GM12874 (cell line): ENCODE results near the gene LEMD1.

Experiments
- TF ChIP-seq, protein P1 (sequence below): IDR thresholded peaks from 2 replicates; pipeline ENCODE4 v1.5.1; 2011; ENCODE audit warnings: low read depth, mild to moderate bottlenecking, control low read depth, low read length, moderate library complexity; ENCODE audit not compliant: insufficient read depth

LEMD1 gene

DNA sequence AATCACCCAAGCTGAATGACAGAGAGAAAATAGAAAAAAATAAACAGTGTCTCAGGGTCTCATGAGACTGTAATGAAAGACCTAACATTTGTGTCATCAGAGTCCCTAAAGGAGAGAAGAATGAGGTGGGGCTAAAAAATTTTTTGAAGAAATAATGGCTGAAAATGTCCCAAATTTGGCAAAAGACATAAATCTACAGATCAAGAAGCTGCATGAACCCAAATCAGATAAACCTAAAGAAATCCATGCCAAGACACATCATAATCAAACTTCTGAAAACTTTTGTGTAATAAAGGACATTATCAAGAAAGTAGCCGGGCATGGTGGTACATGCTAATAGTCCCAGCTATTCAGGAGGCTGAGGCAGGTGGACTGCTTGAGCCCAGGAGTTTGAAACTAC, 29.2 kb downstream of the LEMD1 start:
- TF ChIP-seq, protein P1, sequence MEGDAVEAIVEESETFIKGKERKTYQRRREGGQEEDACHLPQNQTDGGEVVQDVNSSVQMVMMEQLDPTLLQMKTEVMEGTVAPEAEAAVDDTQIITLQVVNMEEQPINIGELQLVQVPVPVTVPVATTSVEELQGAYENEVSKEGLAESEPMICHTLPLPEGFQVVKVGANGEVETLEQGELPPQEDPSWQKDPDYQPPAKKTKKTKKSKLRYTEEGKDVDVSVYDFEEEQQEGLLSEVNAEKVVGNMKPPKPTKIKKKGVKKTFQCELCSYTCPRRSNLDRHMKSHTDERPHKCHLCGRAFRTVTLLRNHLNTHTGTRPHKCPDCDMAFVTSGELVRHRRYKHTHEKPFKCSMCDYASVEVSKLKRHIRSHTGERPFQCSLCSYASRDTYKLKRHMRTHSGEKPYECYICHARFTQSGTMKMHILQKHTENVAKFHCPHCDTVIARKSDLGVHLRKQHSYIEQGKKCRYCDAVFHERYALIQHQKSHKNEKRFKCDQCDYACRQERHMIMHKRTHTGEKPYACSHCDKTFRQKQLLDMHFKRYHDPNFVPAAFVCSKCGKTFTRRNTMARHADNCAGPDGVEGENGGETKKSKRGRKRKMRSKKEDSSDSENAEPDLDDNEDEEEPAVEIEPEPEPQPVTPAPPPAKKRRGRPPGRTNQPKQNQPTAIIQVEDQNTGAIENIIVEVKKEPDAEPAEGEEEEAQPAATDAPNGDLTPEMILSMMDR, result no peak

DNA sequence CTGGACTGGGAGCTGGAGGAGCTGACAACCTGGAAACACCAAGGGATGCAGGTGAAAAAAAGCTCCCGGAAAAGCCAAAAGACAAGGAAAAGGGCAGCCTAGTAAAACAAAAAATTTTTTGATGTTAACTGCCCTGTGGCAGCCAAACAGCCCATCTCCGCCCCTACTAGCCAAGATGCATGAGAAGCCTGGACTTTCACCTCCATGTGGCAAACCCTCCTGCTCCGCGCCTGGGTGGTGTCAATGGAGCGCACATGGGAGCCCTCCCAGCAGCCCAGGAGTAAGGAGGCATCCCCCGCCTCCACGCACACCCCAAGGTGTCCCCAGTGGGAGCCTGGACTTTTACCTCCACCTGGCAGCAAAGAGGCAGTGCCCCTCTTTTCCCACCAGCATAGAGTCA, 30.5 kb downstream of the LEMD1 start:
- TF ChIP-seq, protein P1, result no peak

DNA sequence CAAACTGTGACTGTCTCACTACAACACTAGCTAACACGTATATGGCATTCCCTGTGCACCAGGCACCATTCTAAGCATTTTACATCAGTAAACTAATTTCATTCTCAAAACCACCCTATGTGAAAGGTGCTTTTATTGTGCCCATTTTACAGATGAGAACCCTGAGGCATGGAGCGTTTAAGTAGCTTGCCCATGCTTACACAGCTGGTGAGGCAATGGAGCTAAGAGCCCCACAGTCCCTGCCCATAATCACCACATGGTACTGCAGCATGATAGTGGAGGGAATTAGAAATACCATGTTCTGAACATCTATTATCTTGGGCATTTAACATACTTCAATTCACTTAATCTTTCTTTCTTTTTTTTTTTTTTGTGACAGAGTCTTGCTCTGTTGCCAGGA, 34.0 kb downstream of the LEMD1 start:
- TF ChIP-seq, protein P1, result no peak

DNA sequence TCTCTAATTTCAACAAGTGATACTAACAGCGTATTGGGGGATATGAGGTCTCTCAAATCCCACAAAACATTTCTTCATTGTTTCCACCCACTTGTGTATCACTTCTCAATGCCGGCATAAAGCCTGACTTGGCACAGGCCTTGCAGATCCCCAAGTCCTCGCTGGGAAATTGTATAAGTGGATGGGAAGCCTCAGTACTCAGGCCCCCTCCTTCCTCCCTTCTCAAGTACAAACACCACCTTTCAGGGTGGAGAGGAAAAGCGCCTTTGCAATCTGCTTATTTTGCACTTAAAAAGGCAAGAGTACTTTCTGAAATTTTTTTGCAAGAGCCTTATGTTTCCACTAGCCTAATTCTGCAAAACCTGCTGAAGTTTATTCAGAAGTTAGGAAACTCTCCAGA, 39.3 kb downstream of the LEMD1 start:
- TF ChIP-seq, protein P1, result no peak

DNA sequence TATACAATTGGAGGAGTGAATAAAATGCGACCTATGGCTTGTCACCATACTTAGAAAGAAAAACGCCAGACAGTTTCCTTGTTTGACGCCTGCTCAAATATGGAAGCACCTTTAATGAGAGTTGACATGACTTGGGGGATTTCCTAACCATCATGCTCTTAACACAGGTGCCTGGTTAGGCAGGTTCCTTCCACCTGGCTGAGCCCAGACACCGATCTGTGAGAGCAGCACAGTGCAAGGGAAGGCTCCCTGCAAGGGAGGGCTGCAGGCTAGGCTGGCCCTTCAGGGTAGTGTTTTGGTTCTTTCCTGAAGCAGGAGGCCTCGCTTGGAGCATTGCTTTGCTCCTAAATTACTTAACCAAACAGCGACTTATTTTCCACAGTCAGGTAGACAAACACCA, 40.6 kb downstream of the LEMD1 start:
- TF ChIP-seq, protein P1, result no peak

DNA sequence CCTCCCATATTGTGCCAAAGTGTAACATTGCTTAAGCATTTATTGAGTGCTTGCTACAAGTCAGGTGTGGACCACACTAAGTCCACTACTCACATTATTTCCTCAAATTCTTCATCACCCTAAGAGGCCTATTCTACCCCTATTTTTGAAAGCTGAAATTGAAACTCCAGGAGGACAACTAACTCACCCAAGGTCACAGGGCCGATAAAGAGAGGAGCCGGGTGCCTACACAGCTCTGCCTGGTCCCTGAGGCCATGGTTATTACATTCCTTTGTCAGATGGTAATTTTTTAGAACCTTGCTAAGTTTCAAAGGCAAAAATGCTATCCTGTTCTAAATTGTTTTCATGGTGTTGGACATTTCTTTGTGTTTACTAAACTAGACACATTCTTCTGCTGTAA, 41.0 kb downstream of the LEMD1 start:
- TF ChIP-seq, protein P1, result no peak

DNA sequence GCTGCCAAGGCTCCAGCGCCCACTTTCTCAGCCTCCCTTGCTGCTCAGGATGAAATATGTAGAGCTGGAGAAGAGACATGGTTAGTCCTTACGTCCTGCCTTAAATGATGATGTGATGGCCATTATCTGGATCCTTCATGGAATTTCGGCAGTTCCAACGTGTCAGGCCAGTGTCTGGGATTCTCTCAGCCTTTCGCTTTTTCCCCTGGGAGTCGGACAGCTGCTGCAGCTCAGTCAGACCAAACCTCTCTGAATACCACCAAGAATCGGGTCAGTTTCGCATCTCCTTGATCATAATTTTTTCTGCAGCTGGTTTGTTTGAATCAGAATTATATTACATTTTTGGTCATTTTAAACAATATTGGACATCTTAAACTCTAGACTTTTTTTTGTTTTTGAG, 42.8 kb downstream of the LEMD1 start:
- TF ChIP-seq, protein P1, result no peak

DNA sequence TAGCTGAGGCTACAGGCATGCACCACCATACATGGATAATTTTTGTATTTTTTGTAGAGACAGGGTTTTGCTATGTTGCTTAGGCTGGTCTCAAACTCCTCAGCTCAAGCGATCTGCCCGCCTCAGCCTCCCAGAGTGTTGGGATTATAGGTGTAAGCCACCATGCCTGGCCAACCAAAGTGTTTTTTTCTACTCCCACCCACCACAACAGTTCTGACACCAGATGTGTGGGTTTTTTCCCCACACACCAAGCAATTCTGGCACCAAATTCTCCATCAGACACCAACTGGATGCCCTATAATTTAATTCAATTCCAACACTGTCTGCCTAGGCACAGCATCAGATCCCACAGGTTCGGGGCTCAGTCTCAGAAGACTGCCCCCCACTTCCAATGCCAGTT, 44.5 kb downstream of the LEMD1 start:
- TF ChIP-seq, protein P1, result no peak
